ENCODE results near the gene CDK13.
A peak's percentile ranks its signal among the peaks of the same experiment; 100 is the strongest.
"Not testable (repeated sequence)": the region's sequence is repeated elsewhere in the genome, so short reads cannot be mapped to it uniquely, and the experiment has no call there.

The CDK13 gene

GRCh38 chr7:40147371-40148246 lies 197.6 kb downstream of the CDK13 start:
- no peaks in the 10 kb centered on the region for H3K27me3 Mint-ChIP-seq (ENCODE audit: low read depth, poor library complexity)
- H3K4me3 Mint-ChIP-seq = no peak overlapping the region
- H3K27ac Mint-ChIP-seq = peak overlapping the region; percentile 5
- H3K4me1 Mint-ChIP-seq = no peaks in the 10 kb centered on the region
- peak; percentile 21 for DNase-seq
- peaks cover 14% of the 10 kb centered on the region for H3K9me3 Mint-ChIP-seq
- peaks cover 5% of the 10 kb centered on the region for H3K36me3 Mint-ChIP-seq (ENCODE audit: low read depth)
- TF ChIP-seq, protein P1, sequence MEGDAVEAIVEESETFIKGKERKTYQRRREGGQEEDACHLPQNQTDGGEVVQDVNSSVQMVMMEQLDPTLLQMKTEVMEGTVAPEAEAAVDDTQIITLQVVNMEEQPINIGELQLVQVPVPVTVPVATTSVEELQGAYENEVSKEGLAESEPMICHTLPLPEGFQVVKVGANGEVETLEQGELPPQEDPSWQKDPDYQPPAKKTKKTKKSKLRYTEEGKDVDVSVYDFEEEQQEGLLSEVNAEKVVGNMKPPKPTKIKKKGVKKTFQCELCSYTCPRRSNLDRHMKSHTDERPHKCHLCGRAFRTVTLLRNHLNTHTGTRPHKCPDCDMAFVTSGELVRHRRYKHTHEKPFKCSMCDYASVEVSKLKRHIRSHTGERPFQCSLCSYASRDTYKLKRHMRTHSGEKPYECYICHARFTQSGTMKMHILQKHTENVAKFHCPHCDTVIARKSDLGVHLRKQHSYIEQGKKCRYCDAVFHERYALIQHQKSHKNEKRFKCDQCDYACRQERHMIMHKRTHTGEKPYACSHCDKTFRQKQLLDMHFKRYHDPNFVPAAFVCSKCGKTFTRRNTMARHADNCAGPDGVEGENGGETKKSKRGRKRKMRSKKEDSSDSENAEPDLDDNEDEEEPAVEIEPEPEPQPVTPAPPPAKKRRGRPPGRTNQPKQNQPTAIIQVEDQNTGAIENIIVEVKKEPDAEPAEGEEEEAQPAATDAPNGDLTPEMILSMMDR (IDR thresholded peaks at IDR 0.05) = no peak

GRCh38 chr7:40148247-40148580 lies 198.2 kb downstream of the CDK13 start:
- DNase-seq; H3K36me3 Mint-ChIP-seq (ENCODE audit: low read depth); H3K4me1 Mint-ChIP-seq; H3K4me3 Mint-ChIP-seq; H3K27me3 Mint-ChIP-seq (ENCODE audit: low read depth, poor library complexity); H3K27ac Mint-ChIP-seq: not testable (repeated sequence)
- H3K9me3 Mint-ChIP-seq = peaks cover 14% of the 10 kb centered on the region

DNA sequence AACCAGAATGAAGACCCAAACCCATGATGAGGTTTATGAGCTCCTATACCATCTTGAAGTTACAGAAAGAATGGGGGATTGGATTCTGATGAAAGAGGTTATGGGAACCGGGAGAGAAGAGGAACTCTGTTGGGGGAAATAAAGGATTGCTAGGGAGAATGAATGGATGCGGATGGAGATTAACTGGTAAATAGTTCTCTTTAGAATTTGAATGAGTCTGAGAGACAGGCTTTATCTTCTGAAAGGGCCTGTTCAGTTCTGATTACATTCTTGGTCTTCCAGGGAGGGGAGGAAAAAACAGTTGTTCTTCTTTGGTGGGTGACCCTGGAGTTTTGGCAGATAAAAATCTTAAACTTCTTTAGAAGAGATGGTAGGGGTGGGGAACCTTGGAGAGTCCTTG lies 198.6 kb downstream of the CDK13 start:
- Mint-ChIP-seq H3K9me3 (peaks cover 14% of the 10 kb centered on the region), H3K36me3 (ENCODE audit: low read depth) (peaks cover 5% of the 10 kb centered on the region), H3K4me3 (no peak overlapping the region), H3K27me3 (ENCODE audit: low read depth, poor library complexity) (no peaks in the 10 kb centered on the region), H3K4me1 (no peaks in the 10 kb centered on the region), H3K27ac (no peak overlapping the region)
- DNase-seq = no peak
- TF ChIP-seq, protein P1 (IDR thresholded peaks at IDR 0.05) = no peak
